ENCODE results near the gene SBF2.
"Not testable (repeated sequence)": the region's sequence is repeated elsewhere in the genome, so short reads cannot be mapped to it uniquely, and the experiment has no call there.

The SBF2 gene

GRCh38 chr11:10012068-10012467 is 282.0 kb downstream of the SBF2 start:
- no peak for DNase-seq (ENCODE audit: low read depth)

GRCh38 chr11:10005955-10006525 is 288.0 kb downstream of the SBF2 start:
- no peak for DNase-seq (ENCODE audit: low read depth)

GRCh38 chr11:10004526-10005113 is 289.4 kb downstream of the SBF2 start:
- DNase-seq (ENCODE audit: low read depth) = no peak

GRCh38 chr11:10002221-10002620 is 291.8 kb downstream of the SBF2 start:
- no peak for DNase-seq (ENCODE audit: low read depth)

GRCh38 chr11:9992306-9992705 is 301.7 kb downstream of the SBF2 start:
- DNase-seq (ENCODE audit: low read depth) = no peak

- peak; percentile 20 for DNase-seq (ENCODE audit: low read depth)
Measured at GRCh38 chr11:9990221-9990973, 303.6 kb downstream of the SBF2 start.

GRCh38 chr11:9987303-9987702 is 306.7 kb downstream of the SBF2 start:
- DNase-seq (ENCODE audit: low read depth) = not testable (repeated sequence)

- no peak for DNase-seq (ENCODE audit: low read depth)
Measured at GRCh38 chr11:9982796-9983579, 311.0 kb downstream of the SBF2 start.

GRCh38 chr11:9982127-9982795 is 311.8 kb downstream of the SBF2 start:
- peak; percentile 36 for DNase-seq (ENCODE audit: low read depth)

- no peak for DNase-seq (ENCODE audit: low read depth)
Measured at GRCh38 chr11:9980931-9981330, 313.1 kb downstream of the SBF2 start.

GRCh38 chr11:9977554-9977953 is 316.5 kb downstream of the SBF2 start:
- DNase-seq (ENCODE audit: low read depth) = no peak

- DNase-seq (ENCODE audit: low read depth) = no peak
Measured at GRCh38 chr11:9974375-9974774, 319.6 kb downstream of the SBF2 start.

GRCh38 chr11:9973921-9974320 is 320.1 kb downstream of the SBF2 start:
- no peak for DNase-seq (ENCODE audit: low read depth)

GRCh38 chr11:9972989-9973388 is 321.0 kb downstream of the SBF2 start:
- DNase-seq (ENCODE audit: low read depth) = peak; percentile 43

- no peak for DNase-seq (ENCODE audit: low read depth)
Measured at GRCh38 chr11:9971894-9972293, 322.1 kb downstream of the SBF2 start.

- DNase-seq (ENCODE audit: low read depth) = no peak
Measured at GRCh38 chr11:9969068-9969467, 325.0 kb downstream of the SBF2 start.

- DNase-seq (ENCODE audit: low read depth) = no peak
Measured at GRCh38 chr11:9962722-9963121, 331.3 kb downstream of the SBF2 start.

- no peak for DNase-seq (ENCODE audit: low read depth)
Measured at GRCh38 chr11:9957072-9957471, 336.9 kb downstream of the SBF2 start.

- DNase-seq (ENCODE audit: low read depth) = no peak
Measured at GRCh38 chr11:9956483-9956882, 337.5 kb downstream of the SBF2 start.

GRCh38 chr11:9955391-9955790 is 338.6 kb downstream of the SBF2 start:
- no peak for DNase-seq (ENCODE audit: low read depth)

GRCh38 chr11:9953994-9954626 is 339.9 kb downstream of the SBF2 start:
- no peak for DNase-seq (ENCODE audit: low read depth)

All from stromal cell of bone marrow (primary cell).